Loucy (cell line): ENCODE data around the gene CEP41.

Source experiments
- CTCF ChIP-seq: fragments of 200-600 bp; sonication (generic); conservative IDR thresholded peaks from 2 replicates; pipeline ENCODE4 v1.5.1; 2014; ENCODE audit warnings: mild to moderate bottlenecking, antibody characterized with exemption, low read length
- EZH2phosphoT487 ChIP-seq: fragments of 200-600 bp; IDR thresholded peaks from 2 replicates; pipeline ENCODE4 v1.6.1; 2018; ENCODE audit warnings: antibody characterized with exemption, mild to moderate bottlenecking, moderate library complexity, borderline replicate concordance

DNA sequence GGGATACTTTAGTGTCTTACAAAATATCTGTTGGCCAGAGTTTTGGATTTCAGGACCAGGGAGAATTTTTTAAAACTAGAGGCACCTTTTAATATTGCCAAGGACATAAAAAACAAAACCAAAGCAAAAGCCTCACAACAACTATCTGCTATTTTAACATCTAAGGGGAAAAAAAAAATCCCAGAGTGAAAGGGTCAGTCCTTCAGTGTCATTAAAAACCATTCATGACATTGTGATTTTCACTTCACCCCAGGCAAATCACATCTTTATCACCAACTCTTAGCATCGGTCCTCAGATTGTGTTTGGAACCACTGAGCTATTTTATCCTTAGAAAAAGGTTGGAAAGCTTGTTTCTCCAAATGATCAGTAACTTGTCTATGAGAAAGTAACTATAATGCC is 10.7 kb downstream of the CEP41 start:
- TF ChIP-seq CTCF (no peak), EZH2phosphoT487 (no peak)
